GM06990 (cell line): ENCODE results near the gene TBL1X.

Experiments used
- DNase-seq: peaks from one replicate; pipeline ENCODE4 v3.0.0-alpha.2; 2011; ENCODE audit not compliant: insufficient read length; ENCODE audit errors: extremely low read depth
- H3K27me3 ChIP-seq: replicated peaks from 2 replicates; pipeline ENCODE4 v1.6.0; 2011; ENCODE audit warnings: low read length; ENCODE audit not compliant: control insufficient read depth, insufficient read depth
- H3K36me3 ChIP-seq: 2 replicates; pipeline ENCODE4 v1.5.1; 2011; ENCODE audit warnings: low read length; ENCODE audit not compliant: control insufficient read depth, insufficient read depth
- H3K4me3 ChIP-seq: replicated peaks from 2 replicates; pipeline ENCODE4 v1.5.1; 2011; ENCODE audit warnings: low read depth, mild to moderate bottlenecking, control low read depth, low read length
- TF ChIP-seq, protein P1 (sequence below): IDR thresholded peaks from 2 replicates; pipeline ENCODE4 v1.5.1; 2011; ENCODE audit warnings: low read length, control low read depth, mild to moderate bottlenecking, inconsistent platforms; ENCODE audit not compliant: insufficient read depth, poor library complexity, severe bottlenecking

TBL1X gene

DNA sequence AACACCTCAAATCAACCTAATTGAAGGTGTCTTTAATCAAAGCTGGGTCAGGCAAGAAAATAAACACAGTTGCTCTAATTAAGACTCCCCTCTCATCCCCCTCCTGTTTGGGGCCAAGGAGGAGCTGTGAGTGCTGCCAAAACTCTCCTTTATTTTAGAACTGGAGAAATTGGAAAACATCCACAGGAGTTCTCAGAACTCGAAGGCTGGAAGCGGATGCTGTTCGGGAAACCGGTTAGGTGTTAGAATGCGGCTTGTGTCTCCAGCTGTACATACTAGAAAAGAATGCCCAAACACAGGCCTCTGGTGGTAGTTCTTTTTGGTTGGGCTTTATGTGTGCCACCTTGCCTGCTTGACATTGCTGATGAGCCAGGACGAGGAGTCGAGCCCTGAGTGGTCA, 182.6 kb downstream of the TBL1X start:
- DNase-seq, result no peak
- Histone ChIP-seq H3K27me3 (no peaks in the 10 kb centered on the region), H3K36me3 (no peaks in the 10 kb centered on the region), H3K4me3 (no peak overlapping the region)
- TF ChIP-seq, protein P1, sequence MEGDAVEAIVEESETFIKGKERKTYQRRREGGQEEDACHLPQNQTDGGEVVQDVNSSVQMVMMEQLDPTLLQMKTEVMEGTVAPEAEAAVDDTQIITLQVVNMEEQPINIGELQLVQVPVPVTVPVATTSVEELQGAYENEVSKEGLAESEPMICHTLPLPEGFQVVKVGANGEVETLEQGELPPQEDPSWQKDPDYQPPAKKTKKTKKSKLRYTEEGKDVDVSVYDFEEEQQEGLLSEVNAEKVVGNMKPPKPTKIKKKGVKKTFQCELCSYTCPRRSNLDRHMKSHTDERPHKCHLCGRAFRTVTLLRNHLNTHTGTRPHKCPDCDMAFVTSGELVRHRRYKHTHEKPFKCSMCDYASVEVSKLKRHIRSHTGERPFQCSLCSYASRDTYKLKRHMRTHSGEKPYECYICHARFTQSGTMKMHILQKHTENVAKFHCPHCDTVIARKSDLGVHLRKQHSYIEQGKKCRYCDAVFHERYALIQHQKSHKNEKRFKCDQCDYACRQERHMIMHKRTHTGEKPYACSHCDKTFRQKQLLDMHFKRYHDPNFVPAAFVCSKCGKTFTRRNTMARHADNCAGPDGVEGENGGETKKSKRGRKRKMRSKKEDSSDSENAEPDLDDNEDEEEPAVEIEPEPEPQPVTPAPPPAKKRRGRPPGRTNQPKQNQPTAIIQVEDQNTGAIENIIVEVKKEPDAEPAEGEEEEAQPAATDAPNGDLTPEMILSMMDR, result no peak

DNA sequence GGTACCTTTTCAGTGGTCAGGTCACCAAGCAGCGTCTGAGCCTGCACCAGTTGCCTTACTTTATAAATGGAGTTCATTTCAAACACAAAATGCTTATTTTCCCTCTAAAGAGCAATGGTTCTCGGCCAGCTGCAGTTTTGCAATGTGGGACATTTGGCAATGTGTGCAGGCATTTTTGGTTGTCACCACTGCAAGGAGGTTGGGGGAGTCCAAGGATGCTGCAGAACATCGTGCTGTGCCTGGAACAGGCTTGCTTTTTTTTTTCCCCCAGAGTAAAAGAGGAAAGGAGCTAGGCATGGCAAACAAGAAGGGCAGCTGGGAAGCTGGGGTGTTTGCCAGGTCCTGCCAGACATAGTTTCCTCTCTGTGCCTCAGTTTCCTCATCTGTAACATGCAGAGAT, 185.2 kb downstream of the TBL1X start:
- TF ChIP-seq, protein P1, result no peak
- H3K4me3 ChIP-seq, result no peak overlapping the region
- no peaks in the 10 kb centered on the region for H3K27me3 ChIP-seq
- no peak for DNase-seq
- H3K36me3 ChIP-seq, result no peaks in the 10 kb centered on the region

GRCh38 chrX:9651737-9652136, 186.9 kb downstream of the TBL1X start:
- Histone ChIP-seq H3K4me3 (no peak overlapping the region), H3K36me3 (no peaks in the 10 kb centered on the region), H3K27me3 (no peaks in the 10 kb centered on the region)
- DNase-seq, result no peak
- TF ChIP-seq, protein P1, result no peak

- TF ChIP-seq, protein P1, result no peak
Observed at GRCh38 chrX:9654929-9655328, 190.1 kb downstream of the TBL1X start.

DNA sequence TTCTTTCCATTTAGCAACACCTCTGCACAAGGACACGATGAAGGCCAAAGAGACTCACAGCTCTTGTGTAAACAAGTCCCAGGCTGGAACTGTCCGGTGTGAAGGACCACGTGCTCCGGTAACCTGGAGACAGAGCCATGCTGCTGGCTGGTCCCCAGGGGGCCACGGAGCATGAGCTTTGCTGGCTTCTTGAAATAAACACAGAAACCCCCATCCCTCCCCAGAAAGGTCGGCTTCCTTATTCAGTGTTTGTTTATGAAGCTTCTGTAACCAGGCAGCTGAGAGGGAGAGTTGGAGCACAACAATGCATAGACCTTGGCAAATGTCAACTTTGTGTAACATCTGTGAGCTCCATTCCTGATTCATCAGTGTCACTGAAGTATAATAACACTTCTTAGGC, 191.4 kb downstream of the TBL1X start:
- no peaks in the 10 kb centered on the region for H3K27me3 ChIP-seq
- H3K36me3 ChIP-seq, result no peaks in the 10 kb centered on the region
- no peak overlapping the region for H3K4me3 ChIP-seq
- no peak for DNase-seq
- TF ChIP-seq, protein P1, result no peak

More at GRCh38 chrX:9654929-9655328, 190.1 kb downstream of the TBL1X start:
- Histone ChIP-seq H3K27me3 (no peaks in the 10 kb centered on the region), H3K36me3 (no peaks in the 10 kb centered on the region), H3K4me3 (no peak overlapping the region)
- DNase-seq, result no peak

GRCh38 chrX:9656871-9657270, 192.0 kb downstream of the TBL1X start:
- TF ChIP-seq, protein P1, result no peak
- Histone ChIP-seq H3K36me3 (no peaks in the 10 kb centered on the region), H3K4me3 (no peak overlapping the region), H3K27me3 (no peaks in the 10 kb centered on the region)
- DNase-seq, result no peak
